Pancreas (tissue), 10 donors: ENCODE data around the gene CAPZB. TPM values are rescaled to one million over a fixed set of nuclear protein-coding genes. Genes with fewer than 3 reads are reported as not detected.

ENCODE experiments used
- ATAC-seq, 4 donors: fragments of 200-7000 bp; cut with Tn5 transposase; one replicate each; pipeline versions ENCODE4 v1.8.0 to v1.9.1; 2020; ENCODE audit warnings: mild to moderate bottlenecking in 4 of 4, moderate library complexity in 4 of 4
- DNase-seq, 6 donors: peaks; one replicate each; pipeline ENCODE4 v3.0.0-alpha.2; 2020
- FAIRE-seq: peaks from 2 replicates; lab custom pipeline; 2012; peaks lifted over from hg19 to GRCh38; lab: Jason Lieb, UNC
- H3K27ac ChIP-seq, 4 donors: fragments of 200-600 bp; sonication (generic); 1 replicate in 3 of 4; 2 replicates in 1 of 4; pipeline versions ENCODE4 v1.5.0 to v1.8.0; 2020
- H3K27me3 ChIP-seq, 4 donors: fragments of 200-600 bp; one replicate each; pipeline ENCODE4 v1.8.0; 2021
- H3K36me3 ChIP-seq, 3 donors: fragments of 200-600 bp; sonication (generic) in 1 of 3; one replicate each; pipeline versions ENCODE4 v1.5.0 to v1.8.0; 2020 to 2021
- H3K4me1 ChIP-seq, 3 donors: fragments of 200-600 bp; one replicate each; pipeline ENCODE4 v1.8.0; 2021
- H3K4me3 ChIP-seq, 4 donors: fragments of 200-600 bp; sonication (generic) in 2 of 4; one replicate each; pipeline versions ENCODE4 v1.5.0 to v1.8.0; 2020 to 2021
- H3K9me3 ChIP-seq, 4 donors: fragments of 200-600 bp; one replicate each; pipeline ENCODE4 v1.8.0; 2021
- WGBS, 2 donors: extraction: QIAGEN DNeasy Blood & Tissue Kit; methylation state at CpG; one replicate each; pipeline ENCODE4 v1.1.7; 2013; 5-methylcytosine and 5-hydroxymethylcytosine counted together
- intact Hi-C, 3 donors: fragments of 100-400 bp; cut with DNase I; formaldehyde crosslinking; loops; one replicate each; pipeline versions ENCODE4 v1.11.1 to v1.14.2; 2022
- polyA plus RNA-seq, 2 donors: library from polyadenylated mRNA; stranded (reverse); fragments of 200-250 nt; gene quantifications; one replicate each; pipeline ENCODE4 v1.2.3, GENCODE V29; 2013
- total RNA-seq, 6 donors: library from RNA; stranded (reverse); fragmentation: NEBNext Ultra II Directional in 4 of 6; extraction: Animal tissue kit (Norgen Biotek cat#: 25700) in 4 of 6; gene quantifications; one replicate each; pipeline versions ENCODE4 v1.2.1 to v1.2.4, GENCODE V29; 2021 to 2023
- TF ChIP-seq, protein P1 (sequence below), 4 donors: fragments of 200-600 bp; sonication (generic) in 3 of 4; IDR thresholded peaks; one replicate each; pipeline versions ENCODE4 v1.5.0 to v1.8.0; 2021; ENCODE audit warnings: antibody characterized with exemption in 4 of 4
- donor health status: healthy with polysubstance abuse.
- donor health status: DM: no; HTN: no; CAD: no; lungs with moderate emphysema.
- donor health status: DM: no; HTN: no; CAD: no.
- donor health status: control.
- donor health status: control.
- donor health status: Bipolar disorder and iron deficiency.
- donor health status: DM: yes; HTN: yes; CAD: no.
- donor health status: DM: no; HTN: no; CAD: no.
- donor health status: DM: no; HTN: no; CAD: no.
- donor health status: DM: yes; HTN: yes; CAD: no.

Gene CAPZB
- total and polyA plus RNA-seq, 8 donors: 43.2 to 124 (median 74.9) TPM

DNA sequence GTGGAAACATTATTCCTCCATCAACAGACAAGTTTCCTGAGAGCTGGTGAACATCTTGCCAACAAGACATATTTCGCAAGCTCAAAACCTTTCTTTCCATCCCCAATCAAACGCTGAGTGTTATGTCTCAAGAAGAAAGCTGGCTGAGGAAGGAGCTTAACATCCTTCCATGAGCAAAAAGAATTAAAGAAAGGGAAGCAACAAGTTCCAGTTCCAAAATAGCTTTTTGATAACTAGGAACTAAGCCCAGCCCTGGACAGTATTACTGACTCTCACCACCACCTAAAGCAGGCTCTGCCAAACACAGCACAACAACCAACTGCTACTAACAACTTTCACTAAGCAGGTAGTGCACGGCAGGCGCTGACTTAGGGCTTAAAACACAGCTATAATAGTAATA lies 50.2 kb downstream of the CAPZB start:
- intact Hi-C loops: no loop called here
- Histone ChIP-seq H3K27ac (peak overlapping the region in 1 of 4 donors; percentile 48), H3K4me1 (peaks cover 0 to 43% (median 11%) of the 10 kb centered on the region in 3 donors), H3K36me3 (no peaks in the 10 kb centered on the region), H3K9me3 (no peaks in the 10 kb centered on the region), H3K4me3 (no peak overlapping the region), H3K27me3 (no peaks in the 10 kb centered on the region)
- TF ChIP-seq, protein P1, sequence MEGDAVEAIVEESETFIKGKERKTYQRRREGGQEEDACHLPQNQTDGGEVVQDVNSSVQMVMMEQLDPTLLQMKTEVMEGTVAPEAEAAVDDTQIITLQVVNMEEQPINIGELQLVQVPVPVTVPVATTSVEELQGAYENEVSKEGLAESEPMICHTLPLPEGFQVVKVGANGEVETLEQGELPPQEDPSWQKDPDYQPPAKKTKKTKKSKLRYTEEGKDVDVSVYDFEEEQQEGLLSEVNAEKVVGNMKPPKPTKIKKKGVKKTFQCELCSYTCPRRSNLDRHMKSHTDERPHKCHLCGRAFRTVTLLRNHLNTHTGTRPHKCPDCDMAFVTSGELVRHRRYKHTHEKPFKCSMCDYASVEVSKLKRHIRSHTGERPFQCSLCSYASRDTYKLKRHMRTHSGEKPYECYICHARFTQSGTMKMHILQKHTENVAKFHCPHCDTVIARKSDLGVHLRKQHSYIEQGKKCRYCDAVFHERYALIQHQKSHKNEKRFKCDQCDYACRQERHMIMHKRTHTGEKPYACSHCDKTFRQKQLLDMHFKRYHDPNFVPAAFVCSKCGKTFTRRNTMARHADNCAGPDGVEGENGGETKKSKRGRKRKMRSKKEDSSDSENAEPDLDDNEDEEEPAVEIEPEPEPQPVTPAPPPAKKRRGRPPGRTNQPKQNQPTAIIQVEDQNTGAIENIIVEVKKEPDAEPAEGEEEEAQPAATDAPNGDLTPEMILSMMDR (IDR thresholded peaks at IDR 0.05): no peak
- FAIRE-seq (no peak), ATAC-seq (peak in 1 of 4 donors; percentile 19), DNase-seq (no peak)
- WGBS, 2 donors: 75 to 76% methylated on average over 4 of the region's 4 CpGs

DNA sequence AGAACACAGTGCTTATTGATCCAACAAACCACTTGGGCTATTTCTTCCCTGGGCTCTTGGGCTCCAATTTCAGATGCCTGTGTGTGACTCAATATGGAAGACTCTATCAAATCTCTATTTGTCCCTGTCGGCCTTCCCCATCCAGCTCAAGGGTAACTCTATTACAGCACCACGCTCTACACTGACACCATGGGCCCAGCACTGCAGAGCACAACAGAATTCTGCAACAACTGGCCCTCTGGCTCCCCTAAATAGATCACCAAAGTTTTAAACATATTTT lies 51.7 kb downstream of the CAPZB start:
- DNase-seq: no peak
- TF ChIP-seq, protein P1 (IDR thresholded peaks at IDR 0.05): no peak
- no peaks in the 10 kb centered on the region for H3K27me3 ChIP-seq
- intact Hi-C loops: no loop called here
- ATAC-seq: peak in 1 of 4 donors; percentile 15
- FAIRE-seq: no peak
- H3K27ac ChIP-seq: peak overlapping the region in 2 of 4 donors; percentile 10 to 11
- H3K9me3 ChIP-seq: no peaks in the 10 kb centered on the region
- no peak overlapping the region for H3K4me3 ChIP-seq
- H3K36me3 ChIP-seq: no peaks in the 10 kb centered on the region
- peaks cover 0 to 51% (median 19%) of the 10 kb centered on the region in 3 donors for H3K4me1 ChIP-seq
- WGBS, 2 donors: 59 to 70% methylated on average over 2 of the region's 2 CpGs

DNA sequence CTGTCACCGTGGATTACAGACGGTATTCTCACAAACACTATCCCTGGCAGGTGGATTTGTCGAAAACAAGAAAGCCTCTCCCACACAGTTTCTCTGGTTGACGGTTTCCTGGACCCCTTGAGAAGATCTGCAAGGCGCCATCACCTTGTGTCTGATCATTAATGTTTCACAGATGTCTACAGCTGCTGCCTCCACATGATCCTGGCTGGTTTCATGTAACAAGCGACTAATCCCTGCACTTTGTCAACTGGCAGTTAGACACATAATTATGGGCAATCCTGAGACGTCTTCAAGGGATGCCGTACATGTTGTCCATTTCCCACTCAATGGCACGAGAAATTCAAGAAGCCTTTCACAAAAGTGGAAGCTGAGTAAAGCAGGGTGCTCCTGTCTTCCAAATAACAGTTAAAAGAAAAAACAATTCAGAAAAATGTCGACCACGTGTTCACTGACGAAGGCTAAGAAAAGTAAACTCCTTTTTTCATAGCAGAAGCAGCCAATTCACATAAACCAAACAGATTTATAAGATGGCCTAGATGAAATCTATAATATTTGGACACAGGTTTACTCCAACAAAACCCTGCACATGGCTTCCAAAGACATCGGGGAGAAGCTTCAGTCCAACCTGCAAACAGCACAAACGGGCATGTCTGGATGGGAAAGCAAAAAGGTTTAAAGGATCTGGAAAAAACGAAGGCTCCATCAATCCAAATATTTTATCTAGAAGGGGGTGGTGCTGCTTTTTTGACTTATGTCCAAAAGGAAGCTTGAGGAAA lies 52.2 kb downstream of the CAPZB start:
- intact Hi-C loops: no loop called here
- no peaks in the 10 kb centered on the region for H3K9me3 ChIP-seq
- ATAC-seq: no peak
- peak overlapping the region in 1 of 4 donors; percentile 11 for H3K27ac ChIP-seq
- no peaks in the 10 kb centered on the region for H3K27me3 ChIP-seq
- H3K4me1 ChIP-seq: peaks cover 0 to 51% (median 19%) of the 10 kb centered on the region in 3 donors
- no peak for DNase-seq
- H3K36me3 ChIP-seq: no peaks in the 10 kb centered on the region
- H3K4me3 ChIP-seq: no peak overlapping the region
- TF ChIP-seq, protein P1 (IDR thresholded peaks at IDR 0.05): no peak
- 73 to 76% methylated on average over 15 of the region's 15 CpGs for WGBS, 2 donors
- FAIRE-seq: no peak

DNA sequence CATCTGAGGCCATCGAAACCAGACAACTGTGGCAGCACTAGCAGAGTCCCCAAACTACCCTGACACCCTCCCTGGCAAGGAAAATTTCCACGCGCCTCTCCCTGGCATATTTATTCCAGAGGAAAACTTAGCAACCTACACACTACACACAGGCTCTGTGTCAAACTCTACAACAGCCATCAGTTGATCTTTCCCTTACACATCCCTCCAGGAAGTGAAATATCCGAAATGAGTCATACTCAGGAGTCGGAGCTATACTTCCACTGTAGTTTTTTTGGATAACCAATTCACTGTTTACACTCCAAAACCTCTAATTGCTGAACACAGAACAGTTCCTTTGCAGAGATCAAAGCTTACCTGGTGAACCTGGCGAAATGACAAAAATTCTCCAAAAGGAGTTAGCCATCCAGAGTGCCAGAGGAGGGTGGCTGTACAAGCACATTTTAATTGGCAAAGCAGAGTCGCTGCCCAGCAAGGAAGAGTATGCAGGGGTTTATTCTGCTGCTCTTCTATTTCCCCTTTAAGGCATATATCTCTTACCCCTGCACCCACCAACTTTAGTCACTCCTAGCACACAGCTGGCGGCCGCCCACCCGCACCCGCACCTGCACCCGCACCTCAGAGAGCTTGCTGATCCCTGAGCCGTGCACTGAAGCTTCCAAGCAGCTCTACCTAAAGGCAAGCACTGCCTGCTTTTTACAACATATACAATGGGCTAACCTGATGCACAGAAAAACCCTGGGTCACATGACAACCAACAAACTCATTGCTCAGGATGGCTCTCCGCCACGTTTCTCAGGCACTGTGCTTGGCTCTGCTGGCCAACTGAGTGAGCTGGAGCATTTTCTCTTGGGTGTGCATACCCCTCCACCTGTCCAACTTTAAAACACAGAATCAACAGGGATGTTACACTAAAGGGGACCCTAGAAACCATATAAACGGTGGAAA lies 54.9 kb downstream of the CAPZB start:
- intact Hi-C loops: no loop called here
- Histone ChIP-seq H3K4me1 (peaks cover 0 to 51% (median 8%) of the 10 kb centered on the region in 3 donors), H3K9me3 (no peaks in the 10 kb centered on the region), H3K4me3 (no peak overlapping the region), H3K27ac (peak overlapping the region in 2 of 4 donors; percentile 53 to 73), H3K27me3 (no peaks in the 10 kb centered on the region), H3K36me3 (no peaks in the 10 kb centered on the region)
- 77 to 87% methylated on average over 16 of the region's 16 CpGs for WGBS, 2 donors
- FAIRE-seq (no peak), ATAC-seq (peak; percentile 71 to 85 (median 74)), DNase-seq (no peak)
- TF ChIP-seq, protein P1 (IDR thresholded peaks at IDR 0.05): no peak
